HL-60 (cell line): Measurements from ENCODE around the gene FBXO36.

Source experiments
- GABPA ChIP-seq: IDR thresholded peaks from 2 replicates; pipeline ENCODE4 v1.6.1; 2012; ENCODE audit warnings: low read depth
- POLR2AphosphoS5 ChIP-seq: IDR thresholded peaks from 2 replicates; pipeline ENCODE4 v1.6.1; 2012; ENCODE audit warnings: low read depth
- SPI1 ChIP-seq: IDR thresholded peaks from 2 replicates; pipeline ENCODE4 v1.6.1; 2012; ENCODE audit warnings: low read depth, mild to moderate bottlenecking, borderline replicate concordance
- TF ChIP-seq, protein P1 (sequence below): IDR thresholded peaks from one replicate; pipeline ENCODE4 v1.5.1; 2011; ENCODE audit warnings: low read length, control low read depth, inconsistent platforms; ENCODE audit not compliant: insufficient read depth
- TF ChIP-seq, protein P2 (sequence below): IDR thresholded peaks from 2 replicates; pipeline ENCODE4 v1.6.1; 2012; ENCODE audit warnings: low read depth; ENCODE audit not compliant: insufficient replicate concordance

DNA sequence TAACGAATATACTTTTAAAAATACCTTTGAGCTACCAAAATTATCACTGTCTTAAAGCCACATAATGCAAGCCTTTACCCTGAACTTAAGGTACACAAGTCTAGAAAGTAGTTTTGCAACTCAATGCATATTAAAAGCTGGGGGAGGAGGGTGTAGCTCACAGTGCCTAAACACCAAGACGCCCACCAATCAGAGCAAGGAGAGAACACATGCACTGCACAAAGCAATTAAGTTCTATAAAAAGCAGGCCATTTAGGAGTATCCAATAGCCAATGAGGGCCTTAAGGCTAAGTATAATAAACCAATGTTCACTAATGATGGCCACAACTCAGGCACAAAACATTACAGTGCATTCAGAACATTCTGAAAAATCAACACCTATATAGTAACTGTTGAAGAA is 16.7 kb upstream of the FBXO36 start:
- TF ChIP-seq, protein P1, sequence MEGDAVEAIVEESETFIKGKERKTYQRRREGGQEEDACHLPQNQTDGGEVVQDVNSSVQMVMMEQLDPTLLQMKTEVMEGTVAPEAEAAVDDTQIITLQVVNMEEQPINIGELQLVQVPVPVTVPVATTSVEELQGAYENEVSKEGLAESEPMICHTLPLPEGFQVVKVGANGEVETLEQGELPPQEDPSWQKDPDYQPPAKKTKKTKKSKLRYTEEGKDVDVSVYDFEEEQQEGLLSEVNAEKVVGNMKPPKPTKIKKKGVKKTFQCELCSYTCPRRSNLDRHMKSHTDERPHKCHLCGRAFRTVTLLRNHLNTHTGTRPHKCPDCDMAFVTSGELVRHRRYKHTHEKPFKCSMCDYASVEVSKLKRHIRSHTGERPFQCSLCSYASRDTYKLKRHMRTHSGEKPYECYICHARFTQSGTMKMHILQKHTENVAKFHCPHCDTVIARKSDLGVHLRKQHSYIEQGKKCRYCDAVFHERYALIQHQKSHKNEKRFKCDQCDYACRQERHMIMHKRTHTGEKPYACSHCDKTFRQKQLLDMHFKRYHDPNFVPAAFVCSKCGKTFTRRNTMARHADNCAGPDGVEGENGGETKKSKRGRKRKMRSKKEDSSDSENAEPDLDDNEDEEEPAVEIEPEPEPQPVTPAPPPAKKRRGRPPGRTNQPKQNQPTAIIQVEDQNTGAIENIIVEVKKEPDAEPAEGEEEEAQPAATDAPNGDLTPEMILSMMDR: no peak
- no peak for TF ChIP-seq GABPA
- TF ChIP-seq, protein P2, sequence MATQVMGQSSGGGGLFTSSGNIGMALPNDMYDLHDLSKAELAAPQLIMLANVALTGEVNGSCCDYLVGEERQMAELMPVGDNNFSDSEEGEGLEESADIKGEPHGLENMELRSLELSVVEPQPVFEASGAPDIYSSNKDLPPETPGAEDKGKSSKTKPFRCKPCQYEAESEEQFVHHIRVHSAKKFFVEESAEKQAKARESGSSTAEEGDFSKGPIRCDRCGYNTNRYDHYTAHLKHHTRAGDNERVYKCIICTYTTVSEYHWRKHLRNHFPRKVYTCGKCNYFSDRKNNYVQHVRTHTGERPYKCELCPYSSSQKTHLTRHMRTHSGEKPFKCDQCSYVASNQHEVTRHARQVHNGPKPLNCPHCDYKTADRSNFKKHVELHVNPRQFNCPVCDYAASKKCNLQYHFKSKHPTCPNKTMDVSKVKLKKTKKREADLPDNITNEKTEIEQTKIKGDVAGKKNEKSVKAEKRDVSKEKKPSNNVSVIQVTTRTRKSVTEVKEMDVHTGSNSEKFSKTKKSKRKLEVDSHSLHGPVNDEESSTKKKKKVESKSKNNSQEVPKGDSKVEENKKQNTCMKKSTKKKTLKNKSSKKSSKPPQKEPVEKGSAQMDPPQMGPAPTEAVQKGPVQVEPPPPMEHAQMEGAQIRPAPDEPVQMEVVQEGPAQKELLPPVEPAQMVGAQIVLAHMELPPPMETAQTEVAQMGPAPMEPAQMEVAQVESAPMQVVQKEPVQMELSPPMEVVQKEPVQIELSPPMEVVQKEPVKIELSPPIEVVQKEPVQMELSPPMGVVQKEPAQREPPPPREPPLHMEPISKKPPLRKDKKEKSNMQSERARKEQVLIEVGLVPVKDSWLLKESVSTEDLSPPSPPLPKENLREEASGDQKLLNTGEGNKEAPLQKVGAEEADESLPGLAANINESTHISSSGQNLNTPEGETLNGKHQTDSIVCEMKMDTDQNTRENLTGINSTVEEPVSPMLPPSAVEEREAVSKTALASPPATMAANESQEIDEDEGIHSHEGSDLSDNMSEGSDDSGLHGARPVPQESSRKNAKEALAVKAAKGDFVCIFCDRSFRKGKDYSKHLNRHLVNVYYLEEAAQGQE: no peak
- no peak for TF ChIP-seq POLR2AphosphoS5
- TF ChIP-seq SPI1: no peak
